IMR-90 (cell line): ENCODE data around the gene PLD5. TPM values are rescaled to one million over a fixed set of nuclear protein-coding genes. Genes with fewer than 3 reads are reported as not detected.

Source experiments
- ATAC-seq: fragments of 200-7000 bp; cut with Tn5 transposase; 2 replicates; pipeline ENCODE4 v1.9.1; 2020; ENCODE audit warnings: low read depth, mild to moderate bottlenecking, moderate library complexity
- BruUV-seq: library from RNA; stranded (reverse); fragments of 400-500 nt; replicated peaks from 2 replicates; lab custom pipeline; 2021; lab: Mats Ljungman, UMichigan
- CTCF ChIA-PET: fragments of 300-600 bp; formaldehyde crosslinking; extraction: SDS; loops from one replicate; lab custom pipeline; 2021; ENCODE audit warnings: antibody characterized with exemption; lab: Yijun Ruan, JAX
- POLR2A ChIA-PET: fragments of 300-600 bp; sonication (Branson Sonifier 250); formaldehyde crosslinking; loops from one replicate; lab custom pipeline; 2022; ENCODE audit warnings: antibody characterized with exemption; ENCODE audit not compliant: unreplicated experiment; lab: Charles Lee
- DNase-seq: peaks from one replicate; pipeline ENCODE4 v3.0.0; 2013
- H2AFZ ChIP-seq: replicated peaks from 2 replicates; pipeline ENCODE3; 2013; ENCODE audit warnings: low read length, mild to moderate bottlenecking; ENCODE audit not compliant: poor library complexity
- H2AK5ac ChIP-seq: 2 replicates; pipeline ENCODE4 v1.6.1; 2013; ENCODE audit warnings: low read depth, low read length, inconsistent platforms
- H2AK9ac ChIP-seq: replicated peaks from 2 replicates; pipeline ENCODE3; 2013; ENCODE audit warnings: mild to moderate bottlenecking, low read depth, low read length, moderate library complexity; ENCODE audit not compliant: poor library complexity
- H2BK120ac ChIP-seq: 2 replicates; pipeline ENCODE4 v1.6.1; 2013; ENCODE audit warnings: low read depth, low read length, inconsistent platforms
- H2BK15ac ChIP-seq: 3 replicates; pipeline ENCODE4 v1.6.1; 2013; ENCODE audit warnings: low read depth, low read length, inconsistent platforms
- H2BK20ac ChIP-seq: 2 replicates; pipeline ENCODE4 v1.6.1; 2013; ENCODE audit warnings: low read depth, mild to moderate bottlenecking, inconsistent platforms, low read length, moderate library complexity
- H2BK5ac ChIP-seq: 2 replicates; pipeline ENCODE4 v1.6.1; 2013; ENCODE audit warnings: mild to moderate bottlenecking, low read depth, low read length, inconsistent platforms; ENCODE audit not compliant: poor library complexity, severe bottlenecking
- H3K14ac ChIP-seq: replicated peaks from 2 replicates; pipeline ENCODE4 v1.6.1; 2013; ENCODE audit warnings: low read depth, low read length, inconsistent platforms
- H3K18ac ChIP-seq: 2 replicates; pipeline ENCODE4 v1.6.1; 2013; ENCODE audit warnings: low read depth, low read length, control low read depth
- H3K23ac ChIP-seq: 2 replicates; pipeline ENCODE4 v1.6.1; 2013; ENCODE audit warnings: low read depth, low read length, inconsistent platforms
- H3K27ac ChIP-seq: 2 replicates; pipeline ENCODE4 v1.5.1; 2013; ENCODE audit warnings: mild to moderate bottlenecking, control low read depth, low read length; ENCODE audit not compliant: insufficient read depth
- H3K27me3 ChIP-seq: 2 replicates; pipeline ENCODE4 v1.6.1; 2013; ENCODE audit warnings: low read length; ENCODE audit not compliant: control insufficient read depth, insufficient read depth
- H3K36me3 ChIP-seq: 2 replicates; pipeline ENCODE4 v1.6.1; 2013; ENCODE audit warnings: low read length, mixed read lengths; ENCODE audit not compliant: control insufficient read depth, insufficient read depth
- H3K4ac ChIP-seq: 2 replicates; pipeline ENCODE4 v1.6.1; 2013; ENCODE audit warnings: low read depth, low read length, inconsistent platforms
- H3K4me1 ChIP-seq: 2 replicates; pipeline ENCODE4 v1.6.1; 2013; ENCODE audit warnings: low read length, mixed read lengths; ENCODE audit not compliant: control insufficient read depth, insufficient read depth
- H3K4me2 ChIP-seq: 2 replicates; pipeline ENCODE4 v1.6.1; 2013; ENCODE audit warnings: low read depth, mild to moderate bottlenecking, control low read depth, low read length, moderate library complexity
- H3K4me3 ChIP-seq: 2 replicates; pipeline ENCODE4 v1.5.1; 2013; ENCODE audit warnings: low read depth, mild to moderate bottlenecking, control low read depth, low read length, moderate library complexity; ENCODE audit not compliant: insufficient read depth
- H3K56ac ChIP-seq: 2 replicates; pipeline ENCODE4 v1.6.1; 2013; ENCODE audit warnings: low read length, inconsistent platforms; ENCODE audit not compliant: insufficient read depth; ENCODE audit errors: extremely low read depth
- H3K79me1 ChIP-seq, 2 experiments: 2 replicates each; pipeline ENCODE4 v1.6.1; 2013; ENCODE audit warnings: low read length in 2 of 2, inconsistent platforms in 1 of 2, low read depth in 1 of 2
- H3K9ac ChIP-seq: 2 replicates; pipeline ENCODE4 v1.6.1; 2013; ENCODE audit warnings: low read depth, low read length, control low read depth
- H3K9me1 ChIP-seq: 2 replicates; pipeline ENCODE4 v1.6.1; 2013; ENCODE audit warnings: low read length, inconsistent platforms; ENCODE audit not compliant: insufficient read depth
- H3K9me3 ChIP-seq: 2 replicates; pipeline ENCODE4 v1.6.1; 2013; ENCODE audit warnings: low read length; ENCODE audit not compliant: control insufficient read depth, insufficient read depth
- H4K20me1 ChIP-seq: 2 replicates; pipeline ENCODE4 v1.6.1; 2013; ENCODE audit warnings: low read length, inconsistent platforms; ENCODE audit not compliant: insufficient read depth
- H4K5ac ChIP-seq: 2 replicates; pipeline ENCODE4 v1.6.1; 2013; ENCODE audit warnings: mild to moderate bottlenecking, low read depth, low read length, control low read depth
- H4K8ac ChIP-seq, 2 experiments: 2 replicates each; pipeline ENCODE4 v1.6.1; 2013; ENCODE audit warnings: low read depth in 2 of 2, low read length in 2 of 2, control low read depth in 1 of 2, inconsistent platforms in 1 of 2
- H4K91ac ChIP-seq: 2 replicates; pipeline ENCODE4 v1.6.1; 2013; ENCODE audit warnings: low read depth, low read length, inconsistent platforms; ENCODE audit not compliant: insufficient read depth
- CHD1 ChIP-seq: IDR thresholded peaks from 2 replicates; pipeline ENCODE4 v1.6.1; 2012; ENCODE audit warnings: low read depth, low read length, improper control_type of control experiment
- FOS ChIP-seq: fragments of 150-350 bp; IDR thresholded peaks from 2 replicates; pipeline ENCODE4 v1.6.1; 2016; ENCODE audit warnings: low read depth, low read length
- MAFK ChIP-seq: IDR thresholded peaks from 2 replicates; pipeline ENCODE4 v1.6.1; 2012; ENCODE audit warnings: low read depth, low read length, improper control_type of control experiment
- MAZ ChIP-seq: IDR thresholded peaks from 2 replicates; pipeline ENCODE4 v1.6.1; 2012; ENCODE audit warnings: low read depth, mild to moderate bottlenecking, low read length, improper control_type of control experiment, moderate library complexity, borderline replicate concordance
- MXI1 ChIP-seq: IDR thresholded peaks from 2 replicates; pipeline ENCODE4 v1.6.1; 2012; ENCODE audit warnings: low read depth, mild to moderate bottlenecking, low read length, moderate library complexity, borderline replicate concordance
- POLR2A ChIP-seq: IDR thresholded peaks from 2 replicates; pipeline ENCODE4 v1.6.1; 2012; ENCODE audit warnings: mild to moderate bottlenecking, low read depth, low read length
- RCOR1 ChIP-seq: IDR thresholded peaks from 2 replicates; pipeline ENCODE4 v1.6.1; 2012; ENCODE audit warnings: mild to moderate bottlenecking, low read length, improper control_type of control experiment; ENCODE audit not compliant: insufficient replicate concordance
- SMC3 ChIP-seq: fragments of 150-350 bp; IDR thresholded peaks from 2 replicates; pipeline ENCODE4 v1.6.1; 2016; ENCODE audit warnings: low read depth, mild to moderate bottlenecking, antibody characterized with exemption, low read length, moderate library complexity
- WGBS, 2 experiments: methylation state at CpG; one replicate each; pipeline versions ENCODE4 v1.1.5 to v1.1.7; 2013; ENCODE audit warnings: missing lambda C conversion rate in 2 of 2; ENCODE audit not compliant: insufficient read length in 1 of 2; ENCODE audit errors: extremely low coverage in 2 of 2; 5-methylcytosine and 5-hydroxymethylcytosine counted together
- dilution Hi-C: fragments of 300-500 bp; cut with HindIII; formaldehyde crosslinking; loops from one replicate; pipeline ENCODE4 v1.14.3; 2018; ENCODE audit warnings: low sequenced_read_pairs; ENCODE audit not compliant: unreplicated experiment
- in situ Hi-C: fragments of 300-500 bp; cut with MboI; formaldehyde crosslinking; loops from 3 replicates; pipeline ENCODE4 v1.14.3; 2019; ENCODE audit warnings: low sequenced_read_pairs, inconsistent platforms, mixed read lengths
- intact Hi-C: fragments of 100-400 bp; cut with micrococcal nuclease; formaldehyde crosslinking; loops from 2 replicates; pipeline ENCODE4 v1.10.0; 2022
- polyA plus RNA-seq, 3 experiments: library from polyadenylated mRNA; depleted of rRNA; stranded (reverse); fragments of >200 nt; gene quantifications; 2 replicates each; pipeline ENCODE4 v1.2.3, GENCODE V29; 2012; ENCODE audit warnings: low replicate concordance in 1 of 3
- total RNA-seq: library from RNA; depleted of rRNA; stranded (reverse); fragments of >200 nt; gene quantifications from 2 replicates; pipeline ENCODE4 v1.2.3, GENCODE V29; 2012
- TF ChIP-seq, protein P1 (sequence below): conservative IDR thresholded peaks from 2 replicates; pipeline ENCODE4 v1.5.1; 2012; ENCODE audit warnings: mild to moderate bottlenecking, low read depth, low read length, improper control_type of control experiment
- TF ChIP-seq, protein P2 (sequence below): fragments of 150-350 bp; IDR thresholded peaks from 2 replicates; pipeline ENCODE4 v1.6.1; 2016; ENCODE audit warnings: low read depth, mild to moderate bottlenecking, low read length, moderate library complexity, borderline replicate concordance

The PLD5 gene
- total and polyA plus RNA-seq, 2 of the 4 experiments (the other 2 are of a cell fraction): not detected

DNA sequence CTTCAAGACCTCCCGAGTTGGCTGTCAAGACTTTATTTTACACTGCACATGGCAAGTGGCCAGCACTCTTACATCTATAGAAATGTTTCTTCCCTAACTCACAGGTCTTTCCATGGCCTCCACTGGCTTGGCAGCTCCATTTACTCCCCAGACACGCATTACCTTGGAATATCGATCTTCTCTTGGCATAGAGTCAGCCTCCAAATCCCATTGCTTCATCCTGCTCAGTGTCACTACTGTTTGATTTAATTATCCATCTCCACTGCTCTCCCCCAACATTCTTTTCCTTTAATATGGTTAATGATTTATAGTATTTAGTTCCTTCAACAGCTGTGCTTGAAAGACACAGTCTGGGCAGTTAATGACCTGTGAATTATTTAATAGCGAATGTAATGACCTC lies 284.4 kb downstream of the PLD5 start:
- H3K36me3 ChIP-seq: no peaks in the 10 kb centered on the region
- H2BK20ac ChIP-seq: no peak overlapping the region
- in situ Hi-C loops: no loop called here
- H2AFZ ChIP-seq: no peak overlapping the region
- ATAC-seq (no peak), DNase-seq (no peak)
- H3K14ac ChIP-seq: no peak overlapping the region
- H3K4ac ChIP-seq: no peak overlapping the region
- H3K4me3 ChIP-seq: no peak overlapping the region
- intact Hi-C loops: no loop called here
- no peak overlapping the region for H3K9ac ChIP-seq
- H2AK5ac ChIP-seq: no peak overlapping the region
- CTCF ChIA-PET: no interaction called here
- H2AK9ac ChIP-seq: no peak overlapping the region
- no peak overlapping the region for H3K23ac ChIP-seq
- H3K4me1 ChIP-seq: no peaks in the 10 kb centered on the region
- H3K27ac ChIP-seq: no peak overlapping the region
- H4K5ac ChIP-seq: no peak overlapping the region
- H4K8ac ChIP-seq: no peak overlapping the region
- no peaks in the 10 kb centered on the region for H3K79me1 ChIP-seq
- TF ChIP-seq SMC3 (no peak), MAZ (no peak), MXI1 (no peak), POLR2A (no peak), RCOR1 (no peak), MAFK (no peak), CHD1 (no peak), FOS (no peak)
- TF ChIP-seq, protein P1, sequence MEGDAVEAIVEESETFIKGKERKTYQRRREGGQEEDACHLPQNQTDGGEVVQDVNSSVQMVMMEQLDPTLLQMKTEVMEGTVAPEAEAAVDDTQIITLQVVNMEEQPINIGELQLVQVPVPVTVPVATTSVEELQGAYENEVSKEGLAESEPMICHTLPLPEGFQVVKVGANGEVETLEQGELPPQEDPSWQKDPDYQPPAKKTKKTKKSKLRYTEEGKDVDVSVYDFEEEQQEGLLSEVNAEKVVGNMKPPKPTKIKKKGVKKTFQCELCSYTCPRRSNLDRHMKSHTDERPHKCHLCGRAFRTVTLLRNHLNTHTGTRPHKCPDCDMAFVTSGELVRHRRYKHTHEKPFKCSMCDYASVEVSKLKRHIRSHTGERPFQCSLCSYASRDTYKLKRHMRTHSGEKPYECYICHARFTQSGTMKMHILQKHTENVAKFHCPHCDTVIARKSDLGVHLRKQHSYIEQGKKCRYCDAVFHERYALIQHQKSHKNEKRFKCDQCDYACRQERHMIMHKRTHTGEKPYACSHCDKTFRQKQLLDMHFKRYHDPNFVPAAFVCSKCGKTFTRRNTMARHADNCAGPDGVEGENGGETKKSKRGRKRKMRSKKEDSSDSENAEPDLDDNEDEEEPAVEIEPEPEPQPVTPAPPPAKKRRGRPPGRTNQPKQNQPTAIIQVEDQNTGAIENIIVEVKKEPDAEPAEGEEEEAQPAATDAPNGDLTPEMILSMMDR: no peak
- TF ChIP-seq, protein P2, sequence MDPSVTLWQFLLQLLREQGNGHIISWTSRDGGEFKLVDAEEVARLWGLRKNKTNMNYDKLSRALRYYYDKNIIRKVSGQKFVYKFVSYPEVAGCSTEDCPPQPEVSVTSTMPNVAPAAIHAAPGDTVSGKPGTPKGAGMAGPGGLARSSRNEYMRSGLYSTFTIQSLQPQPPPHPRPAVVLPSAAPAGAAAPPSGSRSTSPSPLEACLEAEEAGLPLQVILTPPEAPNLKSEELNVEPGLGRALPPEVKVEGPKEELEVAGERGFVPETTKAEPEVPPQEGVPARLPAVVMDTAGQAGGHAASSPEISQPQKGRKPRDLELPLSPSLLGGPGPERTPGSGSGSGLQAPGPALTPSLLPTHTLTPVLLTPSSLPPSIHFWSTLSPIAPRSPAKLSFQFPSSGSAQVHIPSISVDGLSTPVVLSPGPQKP: no peak
- no peaks in the 10 kb centered on the region for H3K27me3 ChIP-seq
- peaks cover 16% of the 10 kb centered on the region for H3K9me3 ChIP-seq
- H4K20me1 ChIP-seq: no peaks in the 10 kb centered on the region
- no peak overlapping the region for H4K91ac ChIP-seq
- dilution Hi-C loops: no loop called here
- H3K4me2 ChIP-seq: no peak overlapping the region
- WGBS, 2 experiments: 6% methylated on average over 2 of the region's 4 CpGs; no CpG with 5 or more reads in 1 of the 2 experiments
- H2BK15ac ChIP-seq: no peak overlapping the region
- no peak overlapping the region for H2BK120ac ChIP-seq
- H3K9me1 ChIP-seq: no peaks in the 10 kb centered on the region
- no peak overlapping the region for H3K18ac ChIP-seq
- BruUV-seq: no TSS peak
- H3K56ac ChIP-seq: no peak overlapping the region
- POLR2A ChIA-PET: no interaction called here
- H2BK5ac ChIP-seq: no peak overlapping the region
